Kidney glomerular epithelial cell (primary cell): ENCODE results near the gene DRAM2.
A peak's percentile ranks its signal among the peaks of the same experiment; 100 is the strongest.
"Not testable (repeated sequence)": the region's sequence is repeated elsewhere in the genome, so short reads cannot be mapped to it uniquely, and the experiment has no call there.

Source experiments
- DNase-seq: peaks from one replicate; lab custom pipeline; 2025; lab: John Stamatoyannopoulos, UW

Gene DRAM2

GRCh38 chr1:111142356-111142975, 2.6 kb upstream of the DRAM2 start:
- DNase-seq, result no peak

DNA sequence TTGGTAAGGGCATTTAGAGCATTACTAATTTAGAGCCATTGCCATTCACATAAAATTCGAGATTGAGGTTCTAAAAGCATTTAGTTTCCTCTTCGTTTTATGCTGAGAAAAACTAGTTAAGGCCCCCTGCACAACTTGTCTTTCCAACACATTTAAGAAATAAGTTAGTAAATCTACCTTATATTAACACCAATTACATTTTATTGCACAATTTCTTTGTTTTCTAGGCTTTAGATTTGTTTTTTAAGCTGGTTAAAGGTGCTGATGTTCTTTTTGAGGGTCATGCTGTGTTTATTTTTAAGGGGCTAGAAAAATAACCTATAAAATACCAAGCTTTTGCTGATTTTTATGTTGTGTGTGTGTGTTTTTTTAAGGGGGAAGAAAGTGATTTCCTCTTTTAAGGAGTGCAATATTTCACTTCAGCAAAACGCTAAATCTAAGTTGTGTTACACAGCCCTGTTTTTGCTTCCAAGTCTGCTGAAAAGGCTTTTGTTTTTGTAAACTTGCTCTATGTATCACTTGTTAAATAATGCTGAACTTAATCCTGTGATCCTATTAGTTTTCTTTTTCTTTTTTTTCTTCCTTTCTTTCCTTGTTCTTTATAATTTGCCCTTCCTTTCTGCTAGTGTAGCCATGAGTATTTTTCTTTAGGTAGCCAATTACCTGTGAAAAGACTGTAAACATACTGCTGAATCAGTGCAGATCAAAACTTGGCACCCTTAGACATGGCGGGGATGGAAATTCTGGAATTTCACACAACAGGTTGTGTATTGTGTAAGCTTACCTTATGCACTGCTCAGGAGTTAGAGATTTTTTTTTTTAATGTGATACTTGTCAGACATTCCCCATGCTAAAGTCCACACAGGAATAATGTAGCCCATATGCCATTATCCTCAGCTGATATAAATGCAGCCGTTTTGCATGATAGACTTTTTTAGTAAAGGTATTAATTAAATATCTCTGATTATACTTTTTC, 1.6 kb upstream of the DRAM2 start:
- no peak for DNase-seq

- DNase-seq, result peak; percentile 17
Measured at GRCh38 chr1:111140680-111140967, 731 bp upstream of the DRAM2 start.

DNA sequence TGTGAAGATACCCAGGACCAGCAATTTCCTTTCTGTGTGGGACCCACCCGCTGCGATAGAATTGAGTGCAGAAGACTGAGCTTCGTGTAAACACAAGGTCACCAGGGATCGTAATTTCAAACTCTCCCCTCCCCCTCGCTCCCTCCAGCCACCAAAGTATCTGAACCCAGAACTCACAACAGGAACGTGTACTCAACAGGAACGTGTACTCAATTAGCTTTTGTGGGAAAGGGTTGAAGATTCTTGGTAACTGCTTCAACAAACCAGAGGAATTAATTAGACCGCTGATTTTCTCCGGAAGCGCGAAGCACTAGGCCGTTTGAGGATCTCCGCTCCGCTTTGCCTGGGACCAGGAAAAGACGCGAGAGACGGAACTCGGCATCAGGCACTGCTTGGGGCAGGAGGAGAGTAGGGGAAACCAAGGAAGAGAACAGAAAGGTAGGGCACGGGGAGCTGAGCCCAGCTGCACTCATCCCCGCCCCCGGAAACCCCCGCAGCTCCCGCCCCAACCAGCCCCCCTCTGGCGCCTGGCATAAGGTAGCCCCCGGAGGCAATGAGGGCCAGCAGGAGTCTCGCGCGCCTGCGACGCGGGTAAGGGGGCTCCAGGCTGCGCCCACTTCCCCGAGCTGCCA, 453 bp downstream of the DRAM2 start:
- peak; percentile 64 for DNase-seq

DNA sequence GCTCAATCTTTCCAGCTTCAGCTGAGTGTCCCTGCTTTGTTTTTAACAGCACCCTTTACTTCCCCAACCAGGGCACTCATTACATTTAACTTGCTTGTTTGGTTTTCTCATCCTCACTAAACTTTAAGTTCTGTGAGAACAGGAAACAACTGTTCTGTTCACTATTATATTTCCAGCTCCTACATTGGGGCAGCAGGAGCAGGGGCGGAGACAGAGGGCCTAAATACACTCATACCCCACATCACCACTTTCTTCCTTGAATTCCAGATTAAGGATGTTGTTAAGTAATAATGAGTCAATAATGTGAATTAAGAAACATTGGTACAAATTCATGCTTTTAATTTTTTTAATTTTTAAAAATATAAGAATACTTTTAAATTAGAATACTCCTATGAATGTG, 6.0 kb downstream of the DRAM2 start:
- no peak for DNase-seq

DNA sequence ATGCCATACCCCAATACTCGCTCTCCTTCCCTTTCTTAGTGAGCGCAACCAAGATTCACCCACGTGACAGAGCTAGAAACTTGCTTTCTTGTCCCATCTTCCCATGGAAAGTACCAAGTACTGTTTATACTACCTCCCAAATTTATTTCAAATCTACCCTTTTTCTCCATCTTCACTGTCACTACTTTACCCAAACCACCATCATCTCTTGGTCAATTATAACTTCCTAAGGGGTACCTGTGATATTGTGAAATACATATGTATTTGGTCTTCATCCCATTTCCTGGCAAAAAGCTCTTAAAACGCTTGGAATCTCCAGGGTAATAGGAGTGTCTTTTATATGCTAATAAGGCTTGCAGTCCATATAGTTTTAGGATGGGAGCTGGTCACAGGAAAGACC, 8.2 kb downstream of the DRAM2 start:
- no peak for DNase-seq

DNA sequence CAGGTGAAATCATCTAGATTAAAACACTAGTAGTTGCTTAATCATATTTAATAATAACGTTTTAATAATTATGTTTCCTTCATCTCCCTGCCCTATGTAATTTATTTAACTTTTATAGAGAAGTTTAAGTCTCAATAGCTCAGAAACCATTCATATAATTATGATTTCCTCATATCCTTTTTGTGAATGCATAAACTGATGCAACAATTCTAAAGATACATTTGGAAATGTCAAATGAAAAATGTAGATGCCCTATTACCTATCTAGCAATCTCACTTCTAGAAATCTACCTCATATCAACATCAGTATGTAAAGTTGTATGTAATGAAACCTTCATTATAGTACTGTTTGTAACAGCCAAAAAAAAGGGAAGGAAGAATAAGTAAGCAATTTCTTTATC, 10.5 kb downstream of the DRAM2 start:
- no peak for DNase-seq

GRCh38 chr1:111127923-111128643, 11.8 kb downstream of the DRAM2 start:
- no peak for DNase-seq

DNA sequence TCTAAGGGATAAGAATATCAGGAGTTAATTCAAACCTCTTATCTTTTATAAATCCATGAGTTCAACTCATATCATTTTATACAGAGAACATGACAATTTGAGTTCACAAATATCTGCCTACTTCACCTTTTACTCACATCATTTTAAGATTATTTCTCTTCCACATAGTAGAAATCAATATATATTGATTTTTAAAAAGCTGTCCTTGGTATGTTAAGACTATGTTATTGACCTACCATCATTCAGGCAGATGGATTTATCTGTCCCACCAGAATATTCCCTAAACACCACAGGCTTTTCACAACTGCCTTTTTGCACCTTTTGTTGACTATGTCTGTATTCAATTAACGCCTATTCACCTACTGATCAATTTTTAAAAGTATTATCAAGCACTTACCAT, 13.5 kb downstream of the DRAM2 start:
- no peak for DNase-seq

DNA sequence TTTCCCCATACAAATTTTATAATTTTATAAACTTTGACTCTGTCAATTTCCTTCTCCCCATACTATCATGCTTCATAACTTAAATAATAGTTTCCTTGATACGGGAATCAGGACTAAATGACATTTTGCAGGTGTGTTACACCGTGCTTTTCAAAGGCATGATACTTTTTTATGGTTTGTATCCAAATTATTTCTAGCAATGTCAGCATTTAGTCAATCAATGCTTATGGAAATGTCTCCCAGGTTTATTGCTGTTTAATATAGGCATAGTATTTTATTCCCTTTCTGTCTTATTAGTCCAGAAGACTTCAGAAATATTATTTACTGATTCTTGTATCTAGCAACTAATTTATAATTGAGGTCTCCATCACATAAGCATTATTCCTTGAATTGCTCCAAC, 23.4 kb downstream of the DRAM2 start:
- DNase-seq, result no peak

GRCh38 chr1:111110197-111110899, 29.5 kb downstream of the DRAM2 start:
- no peak for DNase-seq

- no peak for DNase-seq
Measured at GRCh38 chr1:111104981-111105380, 34.9 kb downstream of the DRAM2 start.

DNA sequence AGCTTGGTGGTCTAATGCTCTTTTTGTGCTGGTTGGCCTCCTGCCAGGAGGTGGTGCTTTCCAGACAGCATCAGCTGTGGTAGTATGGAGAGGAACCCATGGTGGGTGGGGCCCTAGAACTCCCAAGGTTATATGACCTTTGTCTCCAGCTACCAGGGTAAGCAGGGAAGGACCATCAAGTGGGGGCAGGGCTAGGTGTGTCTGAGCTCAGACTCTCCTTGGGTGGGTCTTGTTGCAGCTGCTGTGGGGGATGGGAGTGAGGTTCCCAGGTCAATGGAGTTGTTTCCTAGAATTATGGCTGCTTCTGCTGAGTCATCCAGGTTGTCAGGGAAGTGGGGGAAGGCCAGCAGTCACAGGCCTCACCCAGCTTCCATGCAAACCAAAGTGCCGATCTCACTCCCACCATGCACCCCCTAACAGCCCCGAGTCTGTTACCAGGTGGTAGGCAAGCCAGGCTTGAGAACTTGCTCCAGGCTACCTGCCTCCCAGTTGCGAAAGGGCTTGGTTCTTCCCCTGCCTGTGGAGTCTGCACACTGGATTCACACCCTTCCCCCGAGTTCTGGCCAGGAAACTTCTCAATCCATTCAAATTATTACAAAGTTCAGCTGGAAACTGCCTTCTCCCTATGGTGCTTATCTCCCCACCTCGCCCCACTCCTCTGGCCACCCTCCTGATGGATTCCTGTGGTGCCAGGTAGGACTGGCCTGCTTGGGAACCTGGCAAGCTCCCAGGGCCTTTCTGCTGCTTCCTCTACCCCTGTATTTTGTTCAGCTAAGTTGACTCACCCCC, 37.8 kb downstream of the DRAM2 start:
- no peak for DNase-seq

DNA sequence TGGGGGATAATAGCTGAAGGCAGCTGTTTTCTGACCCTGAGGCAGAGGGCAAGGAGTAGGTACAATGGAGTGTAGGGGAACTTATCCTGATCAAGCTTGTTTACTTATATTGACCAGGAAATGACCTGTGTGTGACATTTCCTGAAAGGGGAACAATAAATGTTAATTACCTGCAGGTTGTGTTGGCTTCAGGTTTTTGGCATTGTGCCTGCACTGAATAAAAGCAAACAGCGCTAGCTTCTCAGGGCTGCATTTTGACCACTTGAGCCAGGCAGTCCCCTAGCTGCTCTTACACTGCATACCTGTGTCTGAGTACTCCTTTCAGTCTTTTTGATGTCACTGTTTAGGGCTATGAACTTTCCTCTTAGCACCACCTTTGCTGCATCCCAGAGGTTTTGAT, 40.6 kb downstream of the DRAM2 start:
- DNase-seq, result no peak

DNA sequence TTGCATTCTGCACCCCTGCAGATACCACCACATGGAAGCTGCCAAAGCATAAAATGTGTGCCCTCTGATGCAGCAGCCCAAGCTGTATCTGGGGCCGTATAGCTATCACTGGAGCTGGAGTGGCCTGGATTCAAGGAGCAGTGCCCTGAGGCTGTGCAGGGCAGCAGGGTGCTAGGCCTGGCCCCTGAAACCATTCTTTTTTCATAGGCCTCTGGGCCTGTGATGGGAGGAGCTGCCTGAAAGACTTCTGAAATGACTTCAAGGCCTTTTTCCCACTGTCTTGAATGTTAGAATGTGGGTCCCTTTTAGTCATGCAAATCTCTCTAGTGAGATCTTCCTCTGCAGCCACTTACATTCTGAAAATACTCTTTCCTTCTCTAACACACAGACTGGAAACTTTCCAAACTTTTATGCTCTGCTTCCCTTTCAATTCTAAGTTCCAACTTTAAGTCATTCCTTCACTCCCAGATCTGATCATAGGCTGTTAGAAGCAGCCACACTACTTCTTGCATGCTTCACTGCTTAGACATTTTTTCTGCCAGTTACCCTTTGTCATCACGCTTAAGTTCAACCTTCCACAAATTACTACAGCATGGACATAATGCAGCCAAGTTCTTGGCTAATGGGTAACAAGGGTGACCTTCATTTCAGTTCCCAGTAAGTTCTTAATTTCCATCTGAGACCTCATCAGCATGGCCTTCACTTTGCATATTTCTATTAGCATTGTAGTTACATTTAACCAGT, 42.4 kb downstream of the DRAM2 start:
- DNase-seq, result no peak

DNA sequence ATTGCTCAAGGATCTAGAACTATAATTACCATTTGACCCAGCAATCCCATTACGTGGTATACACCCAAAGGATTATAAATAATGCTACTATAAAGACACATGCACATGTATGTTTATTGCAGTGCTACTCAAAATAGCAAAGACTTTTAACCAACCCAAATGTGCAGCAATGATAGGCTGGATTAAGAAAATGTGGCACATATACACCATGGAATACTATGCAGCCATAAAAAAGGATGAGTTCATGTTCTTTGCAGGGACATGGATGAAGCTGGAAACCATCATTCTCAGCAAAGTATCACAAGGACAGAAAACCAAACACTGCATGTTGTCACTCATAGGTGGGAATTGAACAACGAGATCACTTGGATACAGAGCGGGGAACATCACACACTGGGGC, 44.5 kb downstream of the DRAM2 start:
- not testable (repeated sequence) for DNase-seq

- no peak for DNase-seq
Measured at GRCh38 chr1:111089638-111090037, 50.3 kb downstream of the DRAM2 start.

DNA sequence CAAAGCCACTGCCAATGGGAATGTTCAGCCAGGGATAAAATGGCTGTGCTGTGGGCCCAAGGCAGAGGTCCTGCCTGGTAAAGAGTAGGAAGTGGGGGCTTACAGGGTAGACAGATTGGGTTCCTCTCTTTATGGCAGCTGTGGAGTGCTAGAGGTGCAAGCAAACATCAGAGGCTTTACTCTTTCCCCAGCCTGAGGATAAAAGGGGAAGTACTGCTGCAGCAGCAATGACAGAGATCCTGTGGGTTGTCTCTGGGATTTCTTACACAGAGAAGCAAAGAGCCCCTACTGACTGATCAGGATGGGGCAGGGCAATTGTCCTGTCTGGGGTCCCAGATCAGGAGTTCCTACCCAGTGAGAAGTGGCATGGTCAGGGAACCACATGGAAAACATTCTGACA, 54.2 kb downstream of the DRAM2 start:
- DNase-seq, result no peak

DNA sequence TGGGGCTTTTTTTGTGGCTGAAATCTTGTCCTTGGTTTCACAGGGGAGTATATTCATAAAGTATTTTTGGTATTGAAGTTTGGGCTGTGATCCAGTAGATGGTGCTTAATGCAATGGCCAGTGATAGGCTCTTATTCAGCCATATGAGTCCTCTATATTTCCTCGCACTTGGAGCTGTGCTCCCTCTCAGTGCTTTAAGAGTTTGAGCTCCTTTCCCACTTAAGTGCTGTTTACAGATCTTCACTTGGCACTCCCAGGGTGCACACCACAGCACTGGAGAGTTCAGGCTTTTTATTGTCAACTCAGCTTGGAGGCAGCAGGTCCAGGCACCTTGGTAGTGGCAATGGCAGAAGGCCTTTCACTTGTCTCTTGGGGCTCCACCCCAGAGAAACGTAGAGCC, 54.9 kb downstream of the DRAM2 start:
- DNase-seq, result no peak

- peak; percentile 10 for DNase-seq
Measured at GRCh38 chr1:111082421-111083203, 57.3 kb downstream of the DRAM2 start.
